NCI-H524 treated with DMSO at 0.1 percent for 48 hours (cell line): ENCODE data around the gene TRIM25.

Experiments used
- DNase-seq: peaks from one replicate; lab custom pipeline; 2025; lab: John Stamatoyannopoulos, UW

TRIM25 gene

DNA sequence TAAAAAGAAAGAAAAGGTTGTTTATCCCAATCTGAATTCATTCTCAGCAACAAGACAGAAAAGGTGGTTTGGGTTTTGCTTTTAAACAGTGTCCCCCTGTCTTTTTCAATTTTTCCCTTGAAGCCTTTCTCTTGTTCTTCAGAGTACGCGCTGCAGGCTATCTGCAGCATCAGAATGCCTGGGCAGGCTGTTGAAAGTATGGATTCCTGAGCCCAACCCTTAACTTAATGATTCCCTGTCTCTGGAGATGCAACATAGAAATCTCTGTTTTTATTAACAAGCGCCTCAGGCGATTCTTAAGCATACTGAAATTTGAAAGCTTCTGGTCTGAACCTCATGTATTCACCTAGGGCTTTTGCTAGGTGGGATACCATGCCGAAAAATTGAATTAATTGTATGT is 47.8 kb downstream of the TRIM25 start:
- DNase-seq, result no peak

- DNase-seq, result no peak
These were observed 49.9 kb downstream of the TRIM25 start for GRCh38 chr17:56863974-56864373.

- no peak for DNase-seq
These were observed 52.0 kb downstream of the TRIM25 start for GRCh38 chr17:56861899-56862298.

DNA sequence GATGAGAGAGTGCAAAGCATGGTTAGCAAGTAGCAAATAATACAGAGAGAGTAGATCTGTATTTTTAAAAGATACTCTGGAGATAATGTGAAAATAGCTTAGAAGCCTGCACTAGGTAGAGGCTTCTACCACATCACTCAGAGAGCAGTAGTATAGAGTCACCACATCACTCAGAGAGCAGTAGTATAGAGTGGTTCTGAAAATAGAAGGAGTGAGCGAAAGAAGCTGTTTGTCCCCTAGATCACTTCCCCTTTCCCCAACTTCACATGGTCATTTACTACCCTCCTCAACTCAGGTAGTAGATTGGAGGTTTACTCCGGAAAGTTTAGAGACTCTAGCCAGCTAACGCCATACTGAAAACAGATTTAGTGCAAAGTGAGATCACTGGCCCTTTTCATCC is 62.8 kb downstream of the TRIM25 start:
- no peak for DNase-seq

DNA sequence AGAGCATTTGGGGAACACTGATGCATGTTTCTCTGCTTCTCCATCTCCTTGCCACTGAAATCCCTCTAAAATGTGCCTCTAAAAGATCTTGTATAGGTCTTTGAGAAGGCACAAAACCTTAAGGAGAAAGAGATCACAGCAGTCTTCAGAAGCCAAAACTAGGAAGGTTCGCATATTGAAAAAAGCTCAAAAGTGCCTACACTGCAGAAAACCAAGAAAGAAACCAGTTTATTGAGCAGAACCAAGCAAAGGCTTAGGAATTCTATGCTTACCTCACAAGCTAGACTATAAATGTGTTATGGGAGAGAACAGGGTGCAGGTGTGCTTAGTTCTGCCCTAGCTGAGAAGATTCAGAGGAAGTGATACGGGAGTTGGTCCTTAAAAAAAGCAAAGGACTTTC is 63.3 kb downstream of the TRIM25 start:
- DNase-seq, result no peak

DNA sequence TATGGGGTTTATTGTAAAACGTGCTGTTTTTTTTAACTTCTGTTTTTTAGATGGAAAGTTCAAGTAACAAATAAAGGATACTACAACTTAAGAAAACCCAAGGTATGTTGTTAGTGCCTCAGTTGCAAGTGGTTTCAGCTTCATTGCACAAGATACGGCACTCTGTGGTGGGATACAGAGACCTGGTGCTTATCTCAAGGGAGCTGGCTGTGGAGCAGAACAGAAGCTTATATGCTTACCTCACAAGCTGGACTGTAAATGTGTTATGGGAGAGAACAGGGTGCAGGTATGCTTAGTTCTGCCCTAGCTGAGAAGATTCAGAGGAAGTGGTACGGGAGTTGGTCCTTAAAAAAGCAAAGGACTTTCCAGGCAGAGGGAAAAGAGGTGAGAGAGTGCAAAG is 64.7 kb downstream of the TRIM25 start:
- DNase-seq, result no peak

GRCh38 chr17:56847106-56847505 is 66.7 kb downstream of the TRIM25 start:
- no peak for DNase-seq

GRCh38 chr17:56845934-56846333 is 67.9 kb downstream of the TRIM25 start:
- DNase-seq, result no peak

GRCh38 chr17:56842577-56842976 is 71.3 kb downstream of the TRIM25 start:
- DNase-seq, result no peak

- DNase-seq, result no peak
These were observed 75.2 kb downstream of the TRIM25 start for GRCh38 chr17:56838687-56839086.
